OCI-LY7 (cell line): ENCODE results near the gene PGD. TPM values are rescaled to one million over a fixed set of nuclear protein-coding genes. Genes with fewer than 3 reads are reported as not detected.

Experiments used
- BruUV-seq: library from RNA; stranded (reverse); fragments of 400-500 nt; replicated peaks from 2 replicates; lab custom pipeline; 2021; lab: Mats Ljungman, UMichigan
- CTCF ChIA-PET: fragments of 300-600 bp; sonication (Branson Sonifier 250); formaldehyde crosslinking; loops from one replicate; lab custom pipeline; 2022; ENCODE audit warnings: antibody characterized with exemption; ENCODE audit not compliant: unreplicated experiment; lab: Charles Lee
- POLR2A ChIA-PET: fragments of 300-600 bp; sonication (Branson Sonifier 250); formaldehyde crosslinking; loops from one replicate; lab custom pipeline; 2022; ENCODE audit warnings: antibody characterized with exemption; lab: Charles Lee
- DNase-seq: peaks from one replicate; pipeline ENCODE4 v3.0.0-alpha.2; 2015; ENCODE audit warnings: low spot score
- H2AFZ ChIP-seq: fragments of 200-600 bp; sonication (generic), shearing (Covaris generic); 2 replicates; pipeline ENCODE4 v1.6.1; 2014; ENCODE audit warnings: mild to moderate bottlenecking, antibody characterized with exemption, low read length, moderate library complexity
- H3K27ac ChIP-seq: fragments of 200-600 bp; sonication (generic); 2 replicates; pipeline ENCODE4 v1.5.1; 2014; ENCODE audit warnings: mixed run types, low read depth, mild to moderate bottlenecking, moderate library complexity, low read length, inconsistent platforms; ENCODE audit not compliant: poor library complexity, severe bottlenecking
- H3K36me3 ChIP-seq: fragments of 200-600 bp; sonication (generic); 2 replicates; pipeline ENCODE4 v1.6.1; 2014; ENCODE audit warnings: mild to moderate bottlenecking, antibody characterized with exemption, low read length, moderate library complexity, mixed read lengths; ENCODE audit not compliant: insufficient read depth
- H3K4me1 ChIP-seq: fragments of 200-600 bp; sonication (generic); 2 replicates; pipeline ENCODE4 v1.5.1; 2014; ENCODE audit warnings: mild to moderate bottlenecking, low read length; ENCODE audit not compliant: insufficient read depth, poor library complexity, severe bottlenecking
- H3K4me2 ChIP-seq: fragments of 200-600 bp; sonication (generic); 2 replicates; pipeline ENCODE4 v1.6.1; 2014; ENCODE audit warnings: mild to moderate bottlenecking, low read length
- H3K4me3 ChIP-seq: fragments of 200-600 bp; sonication (generic); 2 replicates; pipeline ENCODE4 v1.5.1; 2014; ENCODE audit warnings: mild to moderate bottlenecking, low read depth, low read length; ENCODE audit not compliant: poor library complexity, severe bottlenecking
- H3K79me2 ChIP-seq: fragments of 200-600 bp; sonication (generic); 2 replicates; pipeline ENCODE4 v1.6.1; 2016; ENCODE audit warnings: low read depth, mild to moderate bottlenecking, low read length, moderate library complexity, mixed read lengths; ENCODE audit not compliant: insufficient read depth
- H3K9me2 ChIP-seq: fragments of 200-600 bp; sonication (generic); 2 replicates; pipeline ENCODE4 v1.6.1; 2016; ENCODE audit warnings: mild to moderate bottlenecking, low read length, mixed read lengths; ENCODE audit not compliant: insufficient read depth
- H3K9me3 ChIP-seq: fragments of 200-600 bp; sonication (generic); 2 replicates; pipeline ENCODE4 v1.6.1; 2014; ENCODE audit warnings: mild to moderate bottlenecking, mixed run types, low read length, mixed read lengths
- H4K20me1 ChIP-seq: fragments of 200-600 bp; sonication (generic); 2 replicates; pipeline ENCODE4 v1.6.1; 2014; ENCODE audit warnings: mild to moderate bottlenecking, antibody characterized with exemption, low read length, moderate library complexity, mixed read lengths; ENCODE audit not compliant: insufficient read depth
- EZH2phosphoT487 ChIP-seq: fragments of 200-600 bp; sonication (generic); IDR thresholded peaks from 2 replicates; pipeline ENCODE4 v1.6.1; 2018; ENCODE audit warnings: low read depth, borderline replicate concordance, mild to moderate bottlenecking, mixed run types, antibody characterized with exemption, low read length, moderate library complexity, mixed read lengths
- intact Hi-C: fragments of 100-400 bp; cut with micrococcal nuclease; formaldehyde crosslinking; loops from one replicate; pipeline ENCODE4 v1.10.0; 2022; ENCODE audit not compliant: unreplicated experiment
- total RNA-seq, 2 experiments: library from RNA; depleted of rRNA in 1 of 2; stranded (reverse); fragments of >200 nt in 1 of 2; shearing (Covaris generic) in 1 of 2; gene quantifications; 2 replicates each; pipeline ENCODE4 v1.2.3, GENCODE V29; 2014 to 2022
- TF ChIP-seq, protein P1 (sequence below): fragments of 200-600 bp; sonication (generic); conservative IDR thresholded peaks from 2 replicates; pipeline ENCODE4 v1.5.1; 2014; ENCODE audit warnings: mild to moderate bottlenecking, antibody characterized with exemption, low read length, moderate library complexity, mixed read lengths

PGD gene
- total RNA-seq, 2 experiments from 2014 or later = 69.3 to 157 TPM

DNA sequence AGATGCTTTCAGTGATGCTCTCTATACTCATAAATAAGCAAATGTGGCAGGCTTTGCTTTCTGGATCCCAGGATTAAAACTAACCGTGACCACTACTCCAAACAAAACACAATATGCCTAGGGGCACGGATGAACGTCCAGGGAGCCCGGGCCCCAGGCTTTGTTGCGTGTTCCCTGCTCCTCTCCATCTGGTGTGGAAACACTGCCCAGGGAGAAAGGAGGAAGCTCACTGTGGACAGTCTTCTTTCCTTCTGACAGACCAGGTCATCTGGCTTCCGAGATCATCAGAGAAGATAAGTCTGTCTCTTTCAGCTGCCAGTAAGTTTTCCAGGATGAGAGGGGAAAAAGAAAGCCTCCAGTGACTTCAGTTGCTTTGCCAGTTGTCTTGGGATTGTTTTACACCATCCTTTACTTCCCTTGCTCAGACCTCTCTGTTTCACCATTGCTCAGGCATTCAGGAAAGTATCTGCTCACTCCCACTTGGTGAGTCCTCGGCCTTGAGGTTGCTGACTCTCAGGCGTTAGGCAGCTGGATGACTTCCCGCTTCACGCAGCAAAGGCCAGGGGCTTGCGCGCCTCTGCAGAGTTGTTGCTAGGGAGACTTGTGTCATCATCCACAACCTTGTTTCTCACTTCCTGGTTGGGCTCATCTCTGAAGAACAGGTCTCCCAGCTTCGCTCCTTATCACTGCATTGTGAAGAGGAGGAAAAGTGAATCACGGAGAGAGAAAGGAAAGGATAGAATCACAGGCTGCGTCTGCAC, 20.6 kb upstream of the PGD start:
- no TSS peak for BruUV-seq
- CTCF ChIA-PET = no interaction called here
- H4K20me1 ChIP-seq = no peaks in the 10 kb centered on the region
- no peak overlapping the region for H3K4me3 ChIP-seq
- H3K36me3 ChIP-seq = no peaks in the 10 kb centered on the region
- DNase-seq = no peak
- intact Hi-C loops = no loop called here
- TF ChIP-seq, protein P1, sequence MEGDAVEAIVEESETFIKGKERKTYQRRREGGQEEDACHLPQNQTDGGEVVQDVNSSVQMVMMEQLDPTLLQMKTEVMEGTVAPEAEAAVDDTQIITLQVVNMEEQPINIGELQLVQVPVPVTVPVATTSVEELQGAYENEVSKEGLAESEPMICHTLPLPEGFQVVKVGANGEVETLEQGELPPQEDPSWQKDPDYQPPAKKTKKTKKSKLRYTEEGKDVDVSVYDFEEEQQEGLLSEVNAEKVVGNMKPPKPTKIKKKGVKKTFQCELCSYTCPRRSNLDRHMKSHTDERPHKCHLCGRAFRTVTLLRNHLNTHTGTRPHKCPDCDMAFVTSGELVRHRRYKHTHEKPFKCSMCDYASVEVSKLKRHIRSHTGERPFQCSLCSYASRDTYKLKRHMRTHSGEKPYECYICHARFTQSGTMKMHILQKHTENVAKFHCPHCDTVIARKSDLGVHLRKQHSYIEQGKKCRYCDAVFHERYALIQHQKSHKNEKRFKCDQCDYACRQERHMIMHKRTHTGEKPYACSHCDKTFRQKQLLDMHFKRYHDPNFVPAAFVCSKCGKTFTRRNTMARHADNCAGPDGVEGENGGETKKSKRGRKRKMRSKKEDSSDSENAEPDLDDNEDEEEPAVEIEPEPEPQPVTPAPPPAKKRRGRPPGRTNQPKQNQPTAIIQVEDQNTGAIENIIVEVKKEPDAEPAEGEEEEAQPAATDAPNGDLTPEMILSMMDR = no peak
- no peak for TF ChIP-seq EZH2phosphoT487
- no peaks in the 10 kb centered on the region for H3K9me2 ChIP-seq
- no peak overlapping the region for H3K4me2 ChIP-seq
- no peaks in the 10 kb centered on the region for H3K4me1 ChIP-seq
- H3K9me3 ChIP-seq = no peaks in the 10 kb centered on the region
- peak overlapping the region; percentile 18; the same call in 1 of the 2 replicates for H2AFZ ChIP-seq
- POLR2A ChIA-PET = interaction anchor here (0.7 kb wide), 1 partner anchor 124 kb away, joined by 3 read pairs; no protein-coding TSS in a partner anchor
- H3K79me2 ChIP-seq = no peaks in the 10 kb centered on the region
- H3K27ac ChIP-seq = no peak overlapping the region

DNA sequence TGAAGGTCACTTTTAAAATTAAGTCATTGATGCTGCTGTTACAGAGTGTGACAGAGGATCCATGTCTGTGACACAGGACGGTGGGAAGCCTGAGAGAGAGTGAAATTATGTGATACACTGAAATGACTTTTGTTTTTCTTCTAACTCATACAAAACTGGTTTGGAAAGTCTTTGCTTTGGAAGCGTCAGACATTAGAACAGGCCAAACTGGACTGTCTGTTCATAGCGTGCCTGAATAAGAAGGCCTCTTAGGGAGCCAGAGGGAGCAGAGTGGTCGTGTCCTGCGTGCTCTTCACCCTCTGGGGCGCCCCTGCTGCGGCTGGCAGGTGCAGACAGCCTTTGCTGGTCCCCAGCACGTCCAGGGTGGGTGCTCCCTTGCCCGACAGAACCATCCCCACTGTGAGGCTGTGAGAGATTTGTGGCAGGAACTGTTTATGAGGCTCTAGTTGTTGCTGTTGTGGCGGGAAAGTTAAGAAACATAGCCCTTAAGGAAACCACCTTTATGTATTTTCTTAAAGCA, 19.7 kb upstream of the PGD start:
- no peak overlapping the region for H3K27ac ChIP-seq
- CTCF ChIA-PET = interaction anchor here (0.5 kb wide), 1 partner anchor 428 kb away, joined by 3 read pairs; no protein-coding TSS in a partner anchor
- H3K36me3 ChIP-seq = no peaks in the 10 kb centered on the region
- no peaks in the 10 kb centered on the region for H3K9me3 ChIP-seq
- no peak overlapping the region for H2AFZ ChIP-seq
- TF ChIP-seq, protein P1 = no peak
- no peak for TF ChIP-seq EZH2phosphoT487
- intact Hi-C loops = no loop called here
- H3K4me2 ChIP-seq = no peak overlapping the region
- no peaks in the 10 kb centered on the region for H3K4me1 ChIP-seq
- no TSS peak for BruUV-seq
- no peak for DNase-seq
- no peaks in the 10 kb centered on the region for H3K9me2 ChIP-seq
- no peaks in the 10 kb centered on the region for H3K79me2 ChIP-seq
- no peak overlapping the region for H3K4me3 ChIP-seq
- H4K20me1 ChIP-seq = no peaks in the 10 kb centered on the region
- POLR2A ChIA-PET = interaction anchor here (0.5 kb wide), 1 partner anchor 192 kb away, joined by 3 read pairs; no protein-coding TSS in a partner anchor

DNA sequence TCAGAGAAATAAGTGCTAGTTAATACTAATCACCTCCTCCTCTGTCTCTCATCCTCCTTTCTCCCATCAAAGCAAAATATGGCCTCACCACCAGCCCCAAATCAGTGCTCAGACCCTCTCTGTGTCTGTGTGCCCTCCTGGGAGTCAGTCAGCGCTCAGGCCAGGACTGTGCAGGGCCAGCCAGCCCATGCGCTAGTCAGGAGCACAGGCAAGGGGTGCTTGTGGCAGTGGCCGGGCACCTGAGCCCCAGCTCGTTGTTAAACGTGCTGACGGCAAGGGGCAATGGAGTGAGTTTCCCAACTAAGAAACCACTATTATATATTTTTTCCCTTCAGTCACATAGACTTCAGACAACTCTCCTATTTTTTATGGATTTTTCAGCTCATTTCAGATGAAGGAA, 19.2 kb upstream of the PGD start:
- no peak overlapping the region for H2AFZ ChIP-seq
- H3K4me2 ChIP-seq = no peak overlapping the region
- POLR2A ChIA-PET = interaction anchor here (0.5 kb wide), 1 partner anchor 192 kb away, joined by 3 read pairs; no protein-coding TSS in a partner anchor
- H3K27ac ChIP-seq = no peak overlapping the region
- H3K36me3 ChIP-seq = no peaks in the 10 kb centered on the region
- CTCF ChIA-PET = interaction anchor here (0.5 kb wide), 1 partner anchor 429 kb away, joined by 3 read pairs; no protein-coding TSS in a partner anchor
- DNase-seq = no peak
- H4K20me1 ChIP-seq = no peaks in the 10 kb centered on the region
- H3K4me1 ChIP-seq = no peaks in the 10 kb centered on the region
- no peaks in the 10 kb centered on the region for H3K79me2 ChIP-seq
- intact Hi-C loops = no loop called here
- H3K4me3 ChIP-seq = no peak overlapping the region
- BruUV-seq = no TSS peak
- no peaks in the 10 kb centered on the region for H3K9me3 ChIP-seq
- no peak for TF ChIP-seq EZH2phosphoT487
- TF ChIP-seq, protein P1 = no peak
- no peaks in the 10 kb centered on the region for H3K9me2 ChIP-seq
